T follicular helper cell (primary cell): Measurements from ENCODE around the gene RAB40C.
A peak's percentile ranks its signal among the peaks of the same experiment; 100 is the strongest.

Experiments
- DNase-seq: peaks from one replicate; pipeline ENCODE4 v3.0.0-alpha.2; 2020; ENCODE audit warnings: low read depth

RAB40C gene

DNA sequence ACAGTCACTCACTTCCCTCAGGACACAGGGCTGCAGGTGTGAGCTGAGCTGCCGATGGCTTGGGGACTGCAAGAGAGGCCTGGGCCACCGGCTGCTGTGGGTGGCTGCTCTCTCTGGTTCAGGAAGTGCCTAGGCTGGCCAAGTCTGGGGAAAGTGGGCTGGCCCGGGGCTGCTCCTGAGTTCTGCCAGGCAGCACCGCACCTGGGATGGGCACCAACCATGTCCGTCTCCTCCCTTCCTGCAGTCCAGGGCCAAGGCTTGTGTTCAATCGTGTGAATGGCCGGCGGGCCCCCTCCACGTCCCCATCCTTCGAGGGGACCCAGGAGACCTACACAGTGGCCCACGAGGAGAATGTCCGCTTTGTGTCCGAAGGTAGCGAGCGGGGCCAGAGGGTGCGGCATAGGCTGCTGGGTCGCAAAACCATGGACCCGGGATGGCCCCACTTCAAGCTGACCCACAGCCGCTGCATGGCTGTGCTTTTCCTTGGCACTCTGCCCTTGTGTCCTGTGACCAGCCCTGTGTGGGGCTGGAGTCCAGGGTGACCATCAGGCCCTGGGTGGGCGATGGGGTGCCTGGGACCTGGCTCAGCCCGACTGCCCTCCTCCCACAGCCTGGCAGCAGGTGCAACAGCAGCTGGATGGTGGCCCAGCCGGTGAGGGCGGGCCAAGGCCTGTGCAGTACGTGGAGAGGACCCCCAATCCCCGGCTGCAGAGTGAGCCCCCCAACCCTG lies 57.5 kb downstream of the RAB40C start:
- DNase-seq, result no peak

DNA sequence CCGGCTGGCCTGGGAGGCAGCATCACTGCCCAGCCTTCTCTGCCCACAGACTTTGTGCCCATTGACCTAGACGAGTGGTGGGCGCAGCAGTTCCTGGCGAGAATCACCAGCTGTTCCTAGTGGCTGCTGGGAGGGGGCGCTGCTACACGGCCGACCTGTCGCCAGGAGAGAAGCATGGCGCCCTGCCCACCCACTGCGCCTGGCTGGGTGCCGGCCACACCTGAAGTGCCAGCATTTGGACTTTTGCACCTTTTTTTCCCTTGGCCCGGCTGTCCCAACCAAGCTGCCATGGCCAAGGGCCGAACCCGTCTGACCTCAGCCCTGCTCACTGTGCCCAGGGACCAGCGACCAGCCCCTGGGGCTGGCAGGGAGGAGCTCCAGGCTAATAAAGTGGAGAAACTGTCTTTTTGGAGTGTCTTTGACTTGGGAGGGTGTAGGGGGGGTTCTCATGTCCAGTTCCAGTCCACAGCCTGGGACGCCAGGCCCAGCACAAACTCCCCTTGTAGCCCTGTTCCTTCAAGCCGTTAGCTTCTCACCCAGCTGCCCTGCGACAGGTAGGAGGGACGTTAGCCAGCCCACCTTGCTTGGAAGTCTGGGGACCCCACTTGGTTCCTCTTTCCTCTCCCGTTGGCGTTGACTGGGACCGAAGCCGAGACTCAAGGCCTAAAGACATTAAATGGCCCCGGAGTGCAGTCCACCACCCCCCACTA lies 58.4 kb downstream of the RAB40C start:
- no peak for DNase-seq

DNA sequence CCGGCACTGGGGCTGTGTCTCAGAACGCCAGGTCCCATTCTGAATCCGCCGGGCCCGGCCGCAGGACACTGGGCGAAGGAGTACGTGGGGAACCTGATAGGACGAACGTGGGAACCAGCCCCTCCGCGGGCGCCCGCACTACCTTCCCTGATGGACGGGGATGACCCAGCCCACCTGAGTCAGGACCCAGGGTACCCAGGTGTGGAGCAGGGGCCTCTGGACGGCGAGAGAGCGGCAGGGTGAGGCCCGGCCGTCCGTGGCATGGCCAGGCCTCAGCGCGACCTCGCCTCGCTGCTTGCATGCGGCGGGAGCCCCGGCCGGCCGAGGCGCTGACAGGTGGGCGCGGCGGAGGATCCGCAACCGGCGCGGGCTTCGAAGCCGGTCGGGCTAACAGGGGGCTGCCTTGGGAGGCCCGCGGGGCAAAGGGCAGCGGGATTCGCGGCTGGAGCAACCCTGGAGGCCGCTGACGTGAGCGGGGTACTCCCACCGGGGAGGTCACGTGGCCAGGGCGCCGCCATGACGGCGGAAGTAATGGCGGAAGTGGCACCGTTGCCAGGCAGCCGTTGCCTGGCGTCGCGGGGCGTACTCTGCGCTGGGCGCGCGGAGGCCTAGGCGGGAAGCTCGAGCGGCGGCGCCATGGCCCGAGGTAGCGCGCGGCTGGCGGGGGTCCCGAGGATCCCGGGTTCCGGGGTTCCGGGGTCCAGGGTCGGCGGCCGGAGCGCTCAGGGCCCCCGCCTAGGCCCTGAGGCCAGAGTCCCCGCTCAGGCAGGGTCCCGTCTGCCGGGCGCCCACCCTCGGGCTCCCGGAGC lies 59.1 kb downstream of the RAB40C start, which contains the start of gene WDR90:
Gene WDR90, plus strand, starts transcription at position 585 of the 809 bp plus-strand sequence. Its CDS starts 52 bp downstream, at position 637.
- DNase-seq, result peak; percentile 90

DNA sequence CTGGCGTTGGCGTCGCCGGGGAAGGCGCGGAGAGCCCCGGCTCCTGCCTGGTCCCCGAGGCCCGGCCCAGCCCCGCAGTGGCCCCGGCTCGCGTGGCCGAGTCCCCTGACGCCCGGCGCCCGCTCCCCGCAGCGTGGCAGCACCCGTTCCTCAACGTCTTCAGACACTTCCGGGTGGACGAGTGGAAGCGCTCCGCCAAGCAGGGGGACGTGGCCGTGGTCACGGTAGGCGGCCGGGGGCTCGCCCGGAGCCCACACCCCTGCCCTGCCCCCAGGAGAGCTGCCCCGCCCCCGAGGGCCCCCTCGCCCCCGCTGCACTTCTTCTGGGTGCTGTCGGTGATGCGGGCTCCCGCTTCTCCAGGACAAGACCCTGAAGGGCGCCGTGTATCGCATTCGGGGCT lies 59.8 kb downstream of the RAB40C start:
- no peak for DNase-seq

DNA sequence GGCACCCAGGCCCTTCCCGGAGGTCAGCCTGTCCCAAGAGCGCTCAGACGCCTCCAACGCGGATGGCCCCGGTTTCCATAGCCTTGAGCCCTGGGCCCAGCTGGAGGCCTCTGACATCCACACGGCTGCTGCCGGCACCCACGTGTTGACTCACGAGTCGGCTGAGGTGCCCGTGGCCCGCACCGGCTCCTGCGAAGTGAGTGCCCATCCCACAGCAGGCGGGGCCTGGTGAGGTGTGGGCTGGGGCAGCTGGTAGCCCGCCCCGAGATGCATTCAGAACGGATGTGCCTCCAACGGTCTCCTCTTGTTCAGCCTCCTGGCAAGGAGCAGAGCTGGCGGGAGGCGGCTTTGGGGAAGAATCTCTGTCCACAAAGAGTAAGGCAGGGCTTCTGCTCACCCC lies 62.0 kb downstream of the RAB40C start:
- DNase-seq, result no peak

DNA sequence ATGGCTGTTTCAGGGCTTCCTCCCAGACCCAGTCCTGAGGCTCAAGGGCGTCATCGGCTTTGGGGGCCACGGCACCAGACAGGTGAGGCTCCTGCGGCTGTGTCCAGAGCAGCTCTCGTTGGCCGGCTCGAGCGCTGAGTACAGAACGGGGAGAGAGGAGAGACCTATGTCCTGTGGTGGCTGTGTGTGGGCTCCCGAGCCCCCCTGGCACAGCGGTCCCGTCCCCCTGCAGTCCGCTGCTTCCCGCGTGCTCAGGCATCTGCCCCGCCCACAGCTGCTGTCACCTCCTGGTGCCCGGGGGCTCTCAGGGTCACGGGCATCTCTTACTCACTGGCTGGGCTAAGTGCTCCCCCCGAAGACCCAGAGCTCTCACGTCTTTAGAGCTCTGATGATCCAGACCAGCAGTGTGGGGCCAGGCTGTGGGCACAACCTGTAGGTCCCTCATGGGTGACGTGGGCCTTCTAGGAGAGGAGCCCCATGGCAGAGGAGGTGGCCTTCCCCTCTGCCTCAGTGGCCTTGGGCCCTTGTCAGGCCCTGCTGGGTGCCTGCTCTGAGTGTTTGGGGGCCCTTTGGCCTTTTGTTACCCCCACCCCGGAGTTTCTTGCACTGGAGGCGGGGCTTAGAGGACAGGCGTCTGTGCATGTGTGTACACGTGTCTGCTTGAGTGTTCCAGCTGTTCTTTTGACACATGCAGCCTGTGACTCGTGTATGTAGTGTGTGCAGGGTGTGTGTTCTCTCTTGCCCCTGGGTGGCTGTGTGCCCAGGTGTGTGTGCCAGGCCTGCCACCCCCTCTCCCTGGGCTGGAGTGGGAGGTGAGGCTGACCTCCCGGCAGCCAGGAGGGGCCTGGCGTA lies 62.8 kb downstream of the RAB40C start:
- DNase-seq, result no peak

DNA sequence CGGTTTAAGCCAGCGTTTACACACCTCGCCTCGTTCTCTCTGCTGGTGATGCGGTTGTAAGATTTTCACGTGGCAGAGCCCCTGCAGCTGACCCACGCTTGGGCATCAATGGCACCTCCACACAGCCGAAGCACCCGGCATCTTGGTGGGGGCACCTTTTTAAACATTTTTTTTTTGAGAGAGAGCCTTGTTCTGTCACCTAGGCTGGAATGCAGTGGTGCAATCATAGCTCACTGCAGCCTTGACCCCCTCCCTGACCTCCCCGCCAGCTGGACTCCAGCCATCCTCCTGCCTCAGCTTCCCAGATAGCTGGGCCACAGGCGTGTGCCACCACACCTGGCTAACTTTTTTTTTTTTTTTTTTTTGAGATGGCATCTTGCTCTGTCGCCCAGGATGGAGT lies 64.2 kb downstream of the RAB40C start:
- no peak for DNase-seq

DNA sequence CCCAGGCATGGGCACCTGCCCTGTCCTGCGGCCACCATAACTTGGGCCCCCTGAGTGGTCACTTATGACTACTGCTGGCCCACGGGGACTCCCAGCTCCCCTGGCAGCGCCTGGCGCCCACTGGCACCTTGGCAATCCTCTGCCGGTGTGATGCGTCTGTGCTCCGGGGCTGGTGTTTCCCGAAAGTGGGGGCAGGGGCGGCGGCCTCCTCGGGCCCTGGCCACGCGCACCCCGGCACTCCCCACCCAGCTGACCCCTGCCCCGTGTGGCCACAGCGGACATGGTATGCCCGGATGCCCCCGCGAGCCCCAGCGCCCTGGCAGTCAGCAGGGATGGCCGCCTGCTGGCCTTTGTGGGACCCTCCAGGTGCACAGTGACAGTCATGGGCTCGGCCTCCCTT lies 67.6 kb downstream of the RAB40C start:
- no peak for DNase-seq

DNA sequence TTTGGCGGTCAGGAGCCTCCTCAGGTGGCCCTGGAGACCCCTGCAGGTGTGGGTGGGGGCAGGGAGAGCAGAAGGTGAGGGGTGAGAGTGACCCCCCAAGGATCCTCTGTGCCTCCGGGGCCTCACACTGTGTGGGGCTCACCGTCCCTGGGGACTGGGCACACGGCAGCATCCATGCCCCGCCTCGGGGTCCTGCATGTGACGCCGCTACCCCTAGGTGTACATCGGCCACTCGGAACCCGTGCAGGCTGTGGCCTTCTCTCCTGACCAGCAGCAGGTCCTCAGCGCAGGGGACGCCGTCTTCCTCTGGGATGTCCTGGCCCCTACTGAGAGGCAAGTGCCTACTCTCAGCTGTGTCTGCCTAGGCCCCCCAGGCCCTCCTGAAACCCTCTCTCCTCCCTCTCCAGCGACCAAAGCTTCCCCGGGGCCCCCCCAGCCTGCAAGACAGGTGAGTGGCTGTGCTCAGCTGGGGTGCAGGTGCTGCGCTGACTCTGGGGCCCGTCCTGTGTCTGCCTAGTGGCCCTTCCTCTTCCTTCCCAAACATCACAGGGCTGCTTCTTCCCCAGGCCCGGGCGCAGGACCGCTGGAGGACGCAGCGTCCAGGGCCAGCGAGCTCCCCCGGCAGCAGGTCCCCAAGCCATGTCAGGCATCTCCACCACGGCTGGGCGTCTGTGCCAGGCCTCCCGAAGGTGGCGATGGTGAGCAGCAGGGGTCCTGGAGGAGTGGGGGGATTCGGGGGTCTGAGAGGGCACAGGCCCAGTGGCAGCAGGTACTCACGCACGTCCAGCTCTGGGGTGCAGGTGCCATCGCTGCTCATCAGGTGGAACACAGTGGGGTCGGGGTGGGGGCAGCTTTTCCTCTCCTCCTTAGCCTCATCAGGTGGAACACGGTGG lies 69.1 kb downstream of the RAB40C start:
- DNase-seq, result no peak

DNA sequence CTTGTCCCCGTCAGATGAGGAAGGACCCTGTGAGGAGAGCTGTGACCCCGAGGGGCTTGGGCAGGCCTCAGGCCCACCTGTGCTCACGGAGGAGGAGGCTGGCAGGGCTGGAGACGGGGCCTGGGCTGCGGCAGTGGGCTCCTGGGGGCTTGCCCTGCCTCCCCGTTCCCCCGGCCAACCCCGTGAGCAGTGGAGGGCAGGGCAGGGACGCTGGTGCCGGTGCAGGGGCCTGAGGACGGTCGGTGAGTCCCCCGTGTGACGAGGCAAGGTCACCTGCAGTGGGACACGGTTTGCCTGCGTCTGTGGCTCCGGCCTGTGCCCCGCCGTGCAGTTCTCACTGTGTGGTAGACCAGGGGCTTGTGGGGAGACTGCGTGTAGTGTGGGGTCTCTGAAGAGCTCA lies 69.8 kb downstream of the RAB40C start:
- DNase-seq, result no peak

DNA sequence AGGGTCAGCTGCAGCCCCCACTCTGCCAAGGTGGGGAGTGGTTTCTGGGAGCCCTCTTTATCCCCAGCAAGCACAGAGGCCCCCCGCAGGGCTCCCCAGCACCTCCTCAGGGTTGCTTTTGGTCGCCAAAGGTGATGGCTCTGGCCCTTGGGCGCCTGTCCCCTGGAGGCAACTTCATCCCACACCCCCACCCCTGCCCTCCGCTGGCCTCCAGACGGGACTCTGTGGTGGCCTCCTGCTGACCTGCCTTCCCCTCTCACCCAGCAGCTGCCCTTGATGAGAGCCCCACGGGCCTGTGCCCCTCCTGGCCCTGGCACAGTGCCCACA lies 70.2 kb downstream of the RAB40C start:
- DNase-seq, result no peak

DNA sequence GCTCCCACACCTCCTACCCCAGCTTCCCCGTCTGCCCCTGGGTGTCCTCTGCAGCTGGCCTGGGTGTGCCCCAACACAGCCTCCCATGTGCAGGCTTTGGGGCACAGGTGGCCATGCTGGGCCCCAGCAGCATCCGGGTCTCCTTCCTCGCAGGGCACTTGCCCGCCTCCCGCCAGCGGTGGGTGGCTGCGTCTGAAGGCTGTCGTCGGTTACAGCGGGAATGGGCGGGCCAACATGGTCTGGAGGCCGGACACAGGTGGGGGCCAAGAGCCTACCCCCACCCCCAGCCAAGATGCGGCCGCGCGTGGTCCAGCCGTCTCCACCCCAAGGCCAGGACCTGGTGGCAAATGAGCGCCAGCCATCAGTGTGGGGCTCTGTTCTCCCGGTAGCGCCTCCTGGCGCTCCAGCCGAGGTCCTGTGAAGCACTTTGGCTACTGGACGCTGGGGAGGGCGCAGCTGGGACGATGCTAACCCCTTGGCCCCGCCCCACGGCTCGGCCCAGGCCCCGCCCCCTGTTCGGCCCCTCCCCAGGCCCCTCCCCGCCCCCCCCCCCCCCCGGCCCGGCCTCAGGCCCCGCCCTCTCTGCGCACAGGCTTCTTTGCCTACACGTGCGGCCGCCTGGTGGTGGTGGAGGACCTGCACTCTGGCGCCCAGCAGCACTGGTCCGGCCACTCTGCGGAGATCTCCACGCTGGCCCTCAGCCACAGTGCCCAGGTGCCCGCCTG lies 70.8 kb downstream of the RAB40C start:
- peak; percentile 61 for DNase-seq

DNA sequence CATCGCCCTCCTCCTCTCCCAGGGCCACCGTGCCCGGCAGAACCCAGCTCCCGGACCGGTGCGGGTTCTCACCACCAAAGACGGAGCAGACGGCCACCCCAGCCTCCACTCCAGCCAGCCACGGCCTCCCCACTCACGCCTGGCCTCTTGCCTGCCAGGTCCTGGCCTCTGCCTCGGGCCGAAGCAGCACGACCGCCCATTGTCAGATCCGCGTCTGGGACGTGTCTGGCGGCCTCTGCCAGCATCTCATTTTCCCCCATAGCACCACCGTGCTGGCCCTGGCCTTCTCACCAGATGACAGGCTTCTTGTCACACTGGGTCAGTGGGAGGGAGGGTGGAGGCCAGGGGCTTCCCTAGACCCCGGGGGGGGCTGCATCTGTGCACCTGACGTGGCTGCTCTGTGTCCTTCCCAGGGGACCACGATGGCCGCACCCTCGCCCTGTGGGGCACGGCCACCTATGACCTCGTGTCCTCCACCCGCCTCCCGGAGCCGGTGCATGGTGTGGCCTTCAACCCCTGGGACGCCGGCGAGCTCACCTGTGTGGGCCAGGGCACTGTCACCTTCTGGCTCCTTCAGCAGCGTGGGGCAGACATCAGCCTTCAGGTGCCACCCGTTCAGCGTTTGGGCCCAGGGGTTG lies 71.4 kb downstream of the RAB40C start:
- DNase-seq, result no peak

DNA sequence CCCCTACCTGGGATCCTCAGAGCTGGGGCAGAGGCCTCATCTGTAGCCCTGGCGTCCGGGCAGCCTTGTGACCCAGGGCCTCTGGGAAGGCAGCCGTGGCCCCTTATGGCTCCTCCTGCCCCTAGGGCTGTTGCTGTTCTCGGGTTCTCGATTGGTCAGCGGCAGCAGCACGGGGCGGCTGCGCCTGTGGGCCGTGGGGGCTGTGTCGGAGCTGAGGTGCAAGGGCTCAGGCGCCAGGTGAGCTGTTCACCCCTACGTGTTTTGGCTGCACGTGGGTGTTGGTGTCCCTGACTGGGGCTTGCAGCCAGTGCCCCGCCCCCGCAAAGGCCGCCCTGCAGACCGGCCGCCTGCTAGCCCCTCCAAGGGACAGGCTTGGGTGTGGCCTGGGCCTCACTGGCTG lies 72.2 kb downstream of the RAB40C start:
- no peak for DNase-seq

DNA sequence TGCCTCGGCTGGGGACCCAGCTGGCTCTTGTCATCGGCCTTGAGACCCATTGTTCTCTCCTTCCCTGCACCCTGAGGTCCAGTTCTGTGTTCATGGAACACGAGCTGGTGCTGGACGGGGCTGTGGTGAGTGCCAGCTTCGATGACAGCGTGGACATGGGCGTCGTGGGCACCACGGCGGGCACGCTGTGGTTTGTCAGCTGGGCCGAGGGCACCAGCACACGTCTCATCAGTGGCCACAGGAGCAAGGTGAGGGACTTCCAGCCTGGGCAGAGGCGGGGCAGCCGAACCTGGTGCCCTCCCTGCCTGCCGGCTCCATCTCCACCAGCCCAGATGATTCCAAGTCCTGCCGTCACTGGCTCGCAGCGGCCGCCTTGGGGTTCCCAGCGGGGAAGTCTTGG lies 72.7 kb downstream of the RAB40C start:
- no peak for DNase-seq

DNA sequence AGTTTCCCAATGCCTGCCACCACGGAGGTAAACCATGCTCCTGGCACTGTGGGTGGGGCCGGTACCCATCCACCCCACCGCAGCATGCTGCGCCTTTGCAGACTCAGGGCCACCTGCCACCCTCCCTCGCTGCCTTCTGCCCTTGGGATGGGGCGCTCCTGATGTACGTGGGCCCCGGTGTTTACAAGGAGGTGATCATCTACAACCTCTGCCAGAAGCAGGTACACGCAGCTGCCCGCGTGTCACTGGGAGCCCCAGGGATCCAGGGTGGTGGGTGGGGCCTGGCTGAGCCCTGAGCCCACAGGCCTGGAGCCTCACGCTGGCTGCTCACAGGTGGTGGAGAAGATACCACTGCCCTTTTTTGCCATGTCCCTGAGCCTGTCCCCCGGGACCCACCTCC lies 76.7 kb downstream of the RAB40C start:
- no peak for DNase-seq

DNA sequence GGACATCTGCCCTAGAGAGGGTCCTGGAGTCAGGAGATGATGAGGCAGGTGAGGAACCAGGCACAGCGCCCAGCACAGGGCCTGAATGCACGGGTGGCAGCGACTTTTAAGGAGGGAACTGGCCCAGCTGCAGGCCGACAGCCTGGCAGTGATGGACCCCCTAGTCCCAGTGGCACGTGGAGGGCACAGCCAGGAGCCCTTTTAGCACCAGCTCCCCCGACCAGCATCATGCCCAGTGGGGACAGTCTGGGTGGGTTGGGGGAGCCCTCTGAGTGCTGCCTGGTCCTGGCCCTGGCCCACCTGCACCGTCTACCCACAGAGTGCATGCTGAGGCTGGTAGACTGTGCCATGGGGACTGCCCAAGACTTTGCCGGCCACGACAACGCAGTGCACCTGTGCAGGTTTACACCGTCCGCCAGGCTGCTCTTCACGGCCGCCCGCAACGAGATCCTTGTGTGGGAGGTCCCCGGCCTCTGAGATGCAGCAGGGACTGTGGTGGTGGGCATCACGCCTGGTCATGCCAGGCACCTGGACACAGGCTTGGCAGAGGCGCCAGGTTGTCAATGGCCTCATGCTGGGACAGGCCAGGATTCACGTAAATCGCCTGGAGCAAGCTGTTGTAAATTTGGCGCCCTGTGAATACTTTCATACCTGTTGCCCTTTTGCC lies 77.4 kb downstream of the RAB40C start:
- no peak for DNase-seq

DNA sequence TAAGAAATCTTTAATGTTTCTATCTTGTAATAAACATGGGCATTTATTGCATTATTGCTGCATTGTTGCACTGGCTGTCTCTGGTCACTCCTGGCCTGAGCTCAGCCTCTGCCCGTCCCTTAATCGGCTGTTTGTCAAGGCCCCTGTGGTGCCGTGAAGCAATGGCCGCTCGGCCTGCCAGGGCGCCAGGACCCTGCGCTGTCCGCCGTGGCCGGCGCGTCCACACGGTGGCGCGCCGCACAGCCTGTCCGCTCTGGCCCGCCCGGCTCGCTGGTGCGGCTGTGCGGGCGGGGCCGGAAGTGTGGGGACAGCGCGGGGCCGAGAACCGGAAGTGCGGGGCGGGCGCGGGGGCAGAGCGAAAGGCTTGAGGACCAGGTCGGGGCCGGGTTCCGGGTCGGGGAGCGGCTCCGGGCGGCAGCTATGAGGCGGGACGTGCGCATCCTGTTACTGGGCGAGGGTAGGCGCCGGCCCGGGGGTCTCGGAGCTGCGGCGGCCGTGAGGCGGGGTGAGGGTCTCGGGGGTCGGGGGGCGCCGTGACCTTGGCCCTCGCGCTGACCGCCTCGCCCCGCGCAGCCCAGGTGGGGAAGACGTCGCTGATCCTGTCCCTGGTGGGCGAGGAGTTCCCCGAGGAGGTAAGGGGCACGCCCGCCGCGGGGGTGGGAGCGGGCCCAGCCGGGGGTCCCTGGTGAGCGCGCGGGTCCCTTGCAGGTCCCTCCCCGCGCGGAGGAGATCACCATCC lies 78.1 kb downstream of the RAB40C start, which contains the start of gene RHOT2:
Gene RHOT2, plus strand, starts transcription at position 353 of the 739 bp plus-strand sequence. Its CDS starts 68 bp downstream, at position 421.
- peak; percentile 75 for DNase-seq
